Amniotic stem cell (primary cell): ENCODE data around the gene MATCAP1.

ENCODE experiments used
- DNase-seq: peaks from one replicate; lab custom pipeline; 2025; lab: John Stamatoyannopoulos, UW

Gene MATCAP1

GRCh38 chr16:67128417-67128816 is 55.3 kb downstream of the MATCAP1 start:
- no peak for DNase-seq
